ENCODE results near the gene NUMB.
"Not testable (repeated sequence)": the region's sequence is repeated elsewhere in the genome, so short reads cannot be mapped to it uniquely, and the experiment has no call there.

The NUMB gene

GRCh38 chr14:73463411-73463810 is 5.1 kb upstream of the NUMB start:
- peak; percentile 31 for DNase-seq

- no peak for DNase-seq
Measured at GRCh38 chr14:73462815-73463214, 4.5 kb upstream of the NUMB start.

- DNase-seq = no peak
Measured at GRCh38 chr14:73462048-73462715, 3.8 kb upstream of the NUMB start.

GRCh38 chr14:73461478-73462047 is 3.2 kb upstream of the NUMB start:
- DNase-seq = no peak

GRCh38 chr14:73460691-73461127 is 2.4 kb upstream of the NUMB start:
- DNase-seq = no peak

GRCh38 chr14:73459959-73460358 is 1.6 kb upstream of the NUMB start:
- DNase-seq = no peak

- no peak for DNase-seq
Measured at GRCh38 chr14:73457924-73458182, 493 bp downstream of the NUMB start.

GRCh38 chr14:73457041-73457923 is 1.1 kb downstream of the NUMB start:
- DNase-seq = no peak

- no peak for DNase-seq
Measured at GRCh38 chr14:73455294-73455693, 3.1 kb downstream of the NUMB start.

- no peak for DNase-seq
Measured at GRCh38 chr14:73452341-73453186, 5.8 kb downstream of the NUMB start.

GRCh38 chr14:73443758-73444157 is 14.6 kb downstream of the NUMB start:
- DNase-seq = no peak

GRCh38 chr14:73441286-73441685 is 17.1 kb downstream of the NUMB start:
- DNase-seq = no peak

GRCh38 chr14:73438993-73439392 is 19.4 kb downstream of the NUMB start:
- no peak for DNase-seq

- DNase-seq = no peak
Measured at GRCh38 chr14:73437206-73437605, 21.1 kb downstream of the NUMB start.

GRCh38 chr14:73432124-73432523 is 26.2 kb downstream of the NUMB start:
- DNase-seq = no peak

- no peak for DNase-seq
Measured at GRCh38 chr14:73428353-73428824, 30.0 kb downstream of the NUMB start.

- DNase-seq = no peak
Measured at GRCh38 chr14:73427516-73428264, 30.7 kb downstream of the NUMB start.

GRCh38 chr14:73426877-73427276 is 31.5 kb downstream of the NUMB start:
- no peak for DNase-seq

- no peak for DNase-seq
Measured at GRCh38 chr14:73424453-73424852, 33.9 kb downstream of the NUMB start.

- not testable (repeated sequence) for DNase-seq
Measured at GRCh38 chr14:73423092-73423491, 35.3 kb downstream of the NUMB start.

GRCh38 chr14:73422515-73422914 is 35.8 kb downstream of the NUMB start:
- no peak for DNase-seq

- DNase-seq = no peak
Measured at GRCh38 chr14:73418227-73418626, 40.1 kb downstream of the NUMB start.
